ENCODE results near the gene FKBP15. TPM values are rescaled to one million over a fixed set of nuclear protein-coding genes. Genes with fewer than 3 reads are reported as not detected.

Gene FKBP15
- total RNA-seq, 1 experiment from 2014 or later, result 18.5 TPM

- Histone ChIP-seq H4K20me1 (ENCODE audit: control insufficient read depth, insufficient read depth, insufficient read length) (no peaks in the 10 kb centered on the region), H2BK5ac (ENCODE audit: insufficient read length, low read length) (no peak overlapping the region), H3K4ac (ENCODE audit: low read depth, low read length) (no peak overlapping the region), H4K5ac (ENCODE audit: insufficient read length, low read depth, low read length) (no peak overlapping the region), H3K23ac (ENCODE audit: insufficient read length, low read depth, low read length) (no peak overlapping the region), H3K27ac (ENCODE audit: insufficient read length, low read depth, low read length) (no peak overlapping the region), H3T11ph (ENCODE audit: low read length) (no peak overlapping the region), H3K27me3 (ENCODE audit: insufficient read depth, low read length) (no peaks in the 10 kb centered on the region), H3K56ac (ENCODE audit: insufficient read length, low read depth, low read length) (no peak overlapping the region), H2BK15ac (ENCODE audit: low read depth, low read length) (no peak overlapping the region), H3K4me2 (ENCODE audit: insufficient read depth, insufficient read length, low read length) (no peak overlapping the region), H2BK20ac (ENCODE audit: low read depth, low read length, poor library complexity, severe bottlenecking) (no peak overlapping the region), H3K14ac (ENCODE audit: insufficient read depth, low read length) (no peak overlapping the region), H3K9me3 (ENCODE audit: control insufficient read depth, low read depth, low read length) (no peaks in the 10 kb centered on the region), H2BK120ac (ENCODE audit: low read depth, low read length, poor library complexity, severe bottlenecking) (no peak overlapping the region), H3K79me1 (ENCODE audit: insufficient read depth, low read depth, low read length, poor library complexity, severe bottlenecking) (no peaks in the 10 kb centered on the region), H3K23me2 (ENCODE audit: insufficient read length, low read depth, low read length, poor library complexity, severe bottlenecking) (no peaks in the 10 kb centered on the region), H3K4me1 (ENCODE audit: insufficient read depth, low read length) (no peaks in the 10 kb centered on the region), H4K91ac (ENCODE audit: insufficient read length, low read depth, low read length) (no peak overlapping the region), H3K18ac (ENCODE audit: insufficient read length, low read depth, low read length) (no peak overlapping the region), H3K79me2 (ENCODE audit: insufficient read depth, low read length) (no peaks in the 10 kb centered on the region), H2AK5ac (ENCODE audit: insufficient read length, low read length) (no peak overlapping the region), H2AFZ (ENCODE audit: low read length) (no peak overlapping the region), H4K8ac (replicated peaks; ENCODE audit: insufficient read length, low read depth, low read length) (no peak overlapping the region), H2BK12ac (ENCODE audit: insufficient read length, low read depth, low read length) (no peak overlapping the region), H3K9ac (ENCODE audit: extremely low read depth, insufficient read length, low read length) (no peak overlapping the region)
- Mint-ChIP-seq H3K4me3 (no peak overlapping the region), H3K27ac (no peak overlapping the region), H3K4me1 (peaks cover 4 to 10% of the 10 kb centered on the region in 2 experiments; a peak in 3 of 4 replicates), H3K27me3 (ENCODE audit: low read depth) (peaks cover 7% of the 10 kb centered on the region), H3K9me3 (peaks cover 7 to 12% of the 10 kb centered on the region in 2 experiments; a peak in 3 of 5 replicates), H3K36me3 (ENCODE audit: insufficient read depth in 1 of 3, low read depth in 3 of 3) (no peaks in the 10 kb centered on the region)
- no CpG with 5 or more reads among the region's 5 CpGs for WGBS (ENCODE audit: extremely low coverage, insufficient read length, low lambda C conversion rate)
- no peak for TF ChIP-seq CTCF (conservative IDR thresholded peaks at IDR 0.05)
- no peak for DNase-seq
Observed at GRCh38 chr9:113139953-113140352, 81.1 kb downstream of the FKBP15 start.
